Stimulated activated CD8-positive, alpha-beta memory T cell treated with anti-CD3 and anti-CD28 coated beads, Interleukin-4, amount 100 ng/mL, for 1 hour (primary cell): ENCODE results near the gene MAPKBP1.
A peak's percentile ranks its signal among the peaks of the same experiment; 100 is the strongest.

Experiments used
- DNase-seq, 2 donors: peaks; one replicate each; pipeline ENCODE4 v3.0.0-alpha.2; 2020; ENCODE audit warnings: low read depth in 2 of 2, low spot score in 1 of 2

MAPKBP1 gene

DNA sequence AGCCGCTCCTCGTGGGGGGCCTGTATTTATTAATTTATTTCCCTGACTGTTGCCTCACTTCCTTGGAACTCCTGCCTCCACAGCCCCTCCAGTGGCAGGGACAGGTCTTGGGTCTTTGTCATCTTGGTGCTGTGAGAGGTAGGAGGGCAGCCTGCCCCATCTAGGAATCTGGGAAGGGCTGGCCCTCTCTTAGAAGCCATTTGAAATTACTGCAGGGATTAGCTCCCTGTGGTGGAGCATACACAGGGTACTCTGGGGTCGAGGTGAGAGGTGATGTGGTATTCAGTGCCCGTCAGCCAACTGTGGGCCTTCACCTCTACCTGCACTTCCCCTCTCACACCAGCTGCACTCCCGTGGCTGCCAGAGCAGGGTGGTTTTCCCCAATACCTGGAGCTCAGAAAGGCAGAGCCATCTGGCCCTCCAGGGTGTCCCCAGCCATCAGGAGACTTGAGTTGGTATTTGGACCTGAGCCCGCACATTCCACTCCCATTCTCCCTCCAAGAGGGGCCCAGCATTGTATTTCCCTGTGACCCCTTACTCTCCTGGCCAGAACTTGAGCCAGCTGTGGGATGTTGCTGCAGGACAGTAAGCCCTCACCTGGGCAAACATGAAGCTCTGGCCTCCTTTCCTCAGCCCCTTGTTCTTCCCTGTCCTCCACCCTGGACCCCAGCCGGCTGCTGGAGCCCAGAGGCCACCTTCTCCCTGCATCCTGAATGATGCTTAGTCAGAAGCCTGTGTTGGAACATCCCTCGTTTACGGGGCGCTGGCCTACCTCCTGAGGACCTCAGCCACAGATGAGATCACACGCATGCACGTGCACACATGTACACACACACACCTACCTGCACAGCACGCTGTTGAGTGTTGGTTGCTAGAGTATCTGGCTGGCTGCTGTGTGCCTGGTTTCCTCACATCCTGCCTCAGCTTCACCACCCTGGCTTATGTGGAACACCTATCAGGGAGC is 51.6 kb downstream of the MAPKBP1 start:
- DNase-seq = no peak

- DNase-seq = no peak
Measured at GRCh38 chr15:41827290-41827879, 53.1 kb downstream of the MAPKBP1 start.

DNA sequence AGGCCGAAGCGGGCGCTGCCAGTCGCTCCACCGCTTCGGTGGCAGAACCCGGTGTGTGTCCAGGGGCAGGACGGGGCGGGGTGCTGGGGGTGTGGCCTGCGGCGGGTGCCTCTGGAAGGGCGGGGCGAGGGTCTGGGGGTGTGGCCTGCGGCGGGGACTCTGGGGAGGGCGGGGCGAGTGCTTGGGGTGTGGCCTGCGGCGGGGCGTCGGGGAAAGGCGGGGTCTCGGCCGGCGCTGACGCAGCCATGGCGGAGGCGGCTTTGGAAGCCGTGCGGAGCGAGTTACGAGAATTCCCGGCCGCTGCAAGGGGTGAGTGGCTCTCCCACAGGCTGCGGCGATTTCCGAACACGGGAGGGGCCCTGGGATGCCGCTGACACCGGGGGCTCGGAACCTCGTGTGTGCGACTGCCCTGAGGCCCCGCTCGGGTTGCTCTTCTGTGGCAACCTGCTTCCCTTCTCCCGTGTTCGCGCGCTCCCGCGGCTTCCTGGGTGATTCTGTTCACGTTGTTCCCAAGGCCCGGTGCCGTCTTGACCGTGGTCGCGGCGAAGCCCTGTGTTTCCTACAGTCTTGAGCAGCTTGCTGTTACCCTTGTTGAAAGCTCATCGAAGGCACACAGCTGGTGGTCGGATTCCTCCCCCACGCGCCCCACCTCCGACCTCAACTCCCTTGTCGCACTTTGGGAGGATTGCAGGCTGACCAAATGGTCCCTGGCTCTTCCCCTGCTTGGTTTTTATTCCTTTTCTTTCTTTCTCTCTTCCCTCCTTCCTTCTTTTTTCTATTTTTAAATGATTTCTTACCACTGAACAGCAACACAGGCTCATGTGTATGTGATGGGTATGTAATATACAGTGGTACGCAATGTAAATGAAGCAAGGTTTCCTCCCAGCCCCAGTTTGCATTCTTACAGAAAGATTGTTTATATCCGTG is 53.9 kb downstream of the MAPKBP1 start, which contains the start of gene JMJD7:
JMJD7 (plus strand) TSS at position 213 of the 927 bp plus-strand sequence; CDS start at position 246, 33 bp downstream.
- peak; percentile 94 to 96 for DNase-seq

GRCh38 chr15:41828807-41829141 is 54.5 kb downstream of the MAPKBP1 start:
- no peak for DNase-seq

DNA sequence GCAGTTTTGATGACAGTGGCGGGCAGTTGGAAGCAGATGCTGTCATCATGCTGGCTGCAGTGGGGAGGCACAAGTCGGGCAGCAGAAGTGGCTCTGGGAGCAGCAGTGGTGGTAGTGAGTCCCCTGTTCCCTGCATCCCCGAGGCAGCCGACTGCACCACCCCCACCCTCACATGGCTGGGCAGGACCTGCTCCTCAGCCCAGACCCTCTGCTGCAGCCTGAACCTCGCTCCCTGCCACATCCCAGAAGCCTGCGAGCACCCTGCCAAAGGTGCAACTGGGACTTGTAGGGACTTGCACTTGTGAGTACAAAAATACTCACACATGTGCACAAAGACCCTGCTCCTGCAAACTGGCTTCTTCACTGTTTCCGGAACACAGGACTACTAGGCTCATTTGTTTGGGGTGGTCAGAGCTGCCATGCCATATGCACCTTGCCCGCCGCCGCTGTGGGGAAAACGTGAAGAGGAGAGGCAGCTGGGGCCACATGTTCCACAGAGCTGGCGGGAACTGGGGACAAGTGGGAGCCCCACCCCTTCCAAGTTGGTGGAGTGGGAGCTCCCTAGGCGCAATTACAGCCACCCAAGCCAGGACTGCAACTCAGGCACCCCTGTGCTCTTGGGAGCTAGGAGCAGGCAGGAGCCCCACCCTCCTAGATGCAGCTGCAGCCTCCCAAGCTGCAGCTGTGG is 55.8 kb downstream of the MAPKBP1 start:
- DNase-seq = no peak

GRCh38 chr15:41831291-41831690 is 57.0 kb downstream of the MAPKBP1 start:
- DNase-seq = peak in 1 of 2 donors; percentile 7

DNA sequence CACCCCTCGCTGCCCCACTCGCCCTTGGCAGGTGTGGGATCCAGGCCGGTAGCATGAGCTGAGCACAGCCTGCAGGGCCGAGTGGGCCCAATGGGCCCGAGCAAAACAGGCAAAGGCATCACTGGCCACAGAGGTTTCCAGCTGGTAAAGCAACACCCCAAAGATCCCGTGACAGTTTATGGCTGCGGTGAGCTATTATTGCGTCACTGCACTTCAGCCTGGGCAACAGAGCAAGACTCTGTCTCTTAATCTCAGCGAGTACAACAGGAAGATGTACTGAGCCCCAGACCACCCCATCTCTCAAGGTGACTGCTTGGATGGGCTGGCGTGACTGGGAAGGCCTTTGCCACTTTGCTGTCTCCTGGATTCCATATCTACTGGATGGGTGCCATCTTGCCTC is 57.9 kb downstream of the MAPKBP1 start:
- DNase-seq = no peak

DNA sequence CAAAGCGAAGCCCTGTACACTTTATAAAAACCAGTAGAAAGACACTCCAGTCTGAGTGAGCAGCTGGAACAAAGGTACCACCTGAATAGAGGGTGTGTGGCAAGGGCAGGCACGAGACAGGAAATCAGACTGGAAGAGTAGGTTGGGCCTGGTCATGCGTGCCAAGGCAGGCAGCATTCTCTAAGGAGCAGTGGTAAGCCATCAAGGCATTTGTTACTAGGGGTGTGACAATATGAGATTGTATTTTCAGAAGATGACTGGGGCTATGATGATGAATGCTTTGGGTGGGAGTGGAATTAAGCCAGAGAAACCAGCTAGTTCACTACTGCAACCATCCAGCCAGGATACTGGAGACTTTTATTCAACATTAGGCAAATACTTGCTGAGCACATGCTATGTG is 58.6 kb downstream of the MAPKBP1 start:
- DNase-seq = no peak

- no peak for DNase-seq
Measured at GRCh38 chr15:41834096-41834495, 59.8 kb downstream of the MAPKBP1 start.

DNA sequence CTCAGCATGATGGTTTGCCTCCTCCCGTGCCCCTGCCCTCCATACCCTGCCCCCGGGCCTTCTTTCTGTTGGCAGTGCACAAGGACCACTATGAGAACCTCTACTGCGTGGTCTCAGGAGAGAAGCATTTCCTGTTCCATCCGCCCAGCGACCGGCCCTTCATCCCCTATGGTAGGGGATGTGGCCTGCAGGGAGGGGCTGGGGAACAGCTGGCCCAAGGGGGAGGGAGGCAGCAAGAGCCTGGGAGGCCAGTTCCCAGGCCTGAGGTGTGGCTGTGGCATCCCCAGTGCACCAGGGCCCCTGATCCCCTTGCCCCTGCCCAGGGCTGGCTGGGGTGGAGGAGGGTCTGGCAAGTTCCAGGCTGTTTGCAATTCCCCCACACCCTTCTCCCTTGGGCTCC is 61.8 kb downstream of the MAPKBP1 start:
- no peak for DNase-seq

- no peak for DNase-seq
Measured at GRCh38 chr15:41836713-41837454, 62.6 kb downstream of the MAPKBP1 start.

DNA sequence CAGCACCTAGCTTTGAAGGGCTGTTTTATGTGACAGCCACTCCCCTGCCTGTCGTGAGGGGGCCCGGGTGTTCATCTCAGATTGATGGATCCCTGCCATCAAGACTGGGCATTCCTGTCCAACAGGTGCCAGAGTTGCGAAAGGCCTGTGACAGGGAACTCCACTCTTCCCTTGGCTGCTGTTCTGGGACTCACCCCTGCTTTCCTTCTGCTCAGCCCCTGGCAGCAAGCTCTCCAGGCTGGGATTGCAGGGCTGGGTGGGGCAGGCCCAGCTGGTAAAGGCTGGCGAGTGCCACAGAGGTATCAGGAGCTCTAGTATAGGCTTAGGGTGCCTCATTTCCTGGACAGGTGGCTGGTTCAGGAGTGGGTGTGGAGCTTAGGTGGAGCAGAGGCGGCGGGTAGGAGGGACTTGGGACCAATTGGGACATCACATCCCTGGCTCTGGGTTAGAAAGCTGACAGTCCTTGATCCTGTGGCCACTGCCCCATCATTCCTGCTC is 64.2 kb downstream of the MAPKBP1 start, which contains the start of gene PLA2G4B:
PLA2G4B (plus strand) TSS at position 448 of the 498 bp plus-strand sequence. CDS start 67 bp downstream, outside the sequence.
- DNase-seq = no peak

- DNase-seq = no peak
Measured at GRCh38 chr15:41839781-41840491, 65.7 kb downstream of the MAPKBP1 start.

DNA sequence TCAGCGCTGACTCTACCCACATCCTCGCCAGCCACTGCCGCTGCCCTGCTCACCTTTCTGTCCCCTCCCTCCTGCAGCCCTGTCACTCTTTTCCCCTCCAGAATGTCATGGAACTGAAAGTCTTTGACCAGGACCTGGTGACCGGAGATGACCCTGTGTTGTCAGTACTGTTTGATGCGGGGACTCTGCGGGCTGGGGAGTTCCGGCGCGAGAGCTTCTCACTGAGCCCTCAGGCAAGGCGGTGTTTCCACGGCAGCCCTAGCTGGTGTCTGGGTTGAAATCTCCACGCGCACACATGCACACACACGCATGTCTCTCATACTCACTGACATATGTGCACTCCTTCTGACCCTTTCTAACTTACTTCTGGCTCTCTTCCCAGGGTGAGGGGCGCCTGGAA is 66.4 kb downstream of the MAPKBP1 start:
- no peak for DNase-seq

GRCh38 chr15:41841131-41841530 is 66.8 kb downstream of the MAPKBP1 start:
- DNase-seq = no peak

- DNase-seq = no peak
Measured at GRCh38 chr15:41842229-41842628, 67.9 kb downstream of the MAPKBP1 start.

DNA sequence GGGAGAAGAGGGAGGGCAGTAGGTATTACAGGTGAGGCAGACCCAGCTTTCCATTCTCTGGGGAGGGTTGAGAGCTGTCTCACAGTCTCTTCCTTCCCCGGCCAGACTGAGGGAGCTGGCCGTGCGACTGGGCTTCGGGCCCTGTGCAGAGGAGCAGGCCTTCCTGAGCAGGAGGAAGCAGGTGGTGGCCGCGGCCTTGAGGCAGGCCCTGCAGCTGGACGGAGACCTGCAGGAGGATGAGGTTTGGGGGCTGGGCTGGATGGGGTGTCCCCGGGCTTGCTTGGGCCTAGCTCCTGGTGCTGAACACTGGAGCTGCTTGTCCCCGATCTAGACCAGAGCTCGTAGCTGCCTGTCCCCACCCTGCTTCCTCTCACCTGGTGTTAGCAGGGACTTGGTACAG is 69.3 kb downstream of the MAPKBP1 start:
- DNase-seq = no peak

GRCh38 chr15:41844814-41845213 is 70.5 kb downstream of the MAPKBP1 start:
- no peak for DNase-seq

DNA sequence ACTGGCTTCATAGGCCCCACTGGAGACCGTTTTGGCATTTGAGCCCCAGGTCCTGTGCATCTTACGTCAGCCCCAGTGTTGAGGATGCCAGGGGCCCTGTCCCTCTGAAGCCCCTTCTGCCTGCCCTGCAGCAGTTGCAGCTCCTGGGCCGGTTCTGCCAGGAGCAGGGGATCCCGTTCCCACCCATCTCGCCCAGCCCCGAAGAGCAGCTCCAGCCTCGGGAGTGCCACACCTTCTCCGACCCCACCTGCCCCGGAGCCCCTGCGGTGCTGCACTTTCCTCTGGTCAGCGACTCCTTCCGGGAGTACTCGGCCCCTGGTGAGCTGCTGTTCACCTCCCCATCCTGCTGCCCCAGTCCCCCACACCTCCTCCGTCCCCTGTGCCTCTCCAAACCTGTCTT is 72.9 kb downstream of the MAPKBP1 start:
- no peak for DNase-seq
